Endothelial cell of umbilical vein (primary cell): ENCODE data around the gene BAG5. TPM values are rescaled to one million over a fixed set of nuclear protein-coding genes. Genes with fewer than 3 reads are reported as not detected.

Experiments used
- BruUV-seq: library from RNA; stranded (reverse); fragments of 400-500 nt; replicated peaks from 2 replicates; lab custom pipeline; 2021; lab: Mats Ljungman, UMichigan
- CTCF ChIA-PET: fragments of 300-600, 350-600 bp; sonication (Branson Sonifier 250); formaldehyde crosslinking; loops from one replicate; lab custom pipeline; 2021; ENCODE audit warnings: antibody characterized with exemption, inconsistent platforms; lab: Charles Lee
- POLR2A ChIA-PET: fragments of 300-600, 350-600 bp; sonication (Branson Sonifier 250); formaldehyde crosslinking; loops from one replicate; lab custom pipeline; 2021; ENCODE audit warnings: antibody characterized with exemption, inconsistent platforms; lab: Charles Lee
- DNase-seq: peaks from one replicate; pipeline ENCODE4 v3.0.0-alpha.2; 2011; ENCODE audit warnings: low read depth, low spot score
- FAIRE-seq: peaks from 2 replicates; lab custom pipeline; 2011; peaks lifted over from hg19 to GRCh38; lab: Jason Lieb, UNC
- H2AFZ ChIP-seq: 2 replicates; pipeline ENCODE4 v1.6.0; 2012; ENCODE audit warnings: low read depth, low read length, control low read depth, inconsistent platforms
- H3K27ac ChIP-seq: 2 replicates; pipeline ENCODE4 v1.5.1; 2011; ENCODE audit warnings: low read depth, mild to moderate bottlenecking, control low read depth, low read length, moderate library complexity; ENCODE audit not compliant: insufficient read depth
- H3K27me3 ChIP-seq, 2 experiments: 2 replicates each; pipeline versions ENCODE4 v1.6.0 to v1.6.1; 2011; ENCODE audit warnings: low read length in 2 of 2, mixed read lengths in 1 of 2; ENCODE audit not compliant: control insufficient read depth in 2 of 2, insufficient read depth in 2 of 2
- H3K36me3 ChIP-seq, 2 experiments: 2 replicates in 1 of 2; 3 replicates in 1 of 2; pipeline ENCODE4 v1.5.1; 2011; ENCODE audit warnings: low read length in 2 of 2, mild to moderate bottlenecking in 1 of 2, moderate library complexity in 1 of 2; ENCODE audit not compliant: control insufficient read depth in 2 of 2, insufficient read depth in 2 of 2; ENCODE audit errors: extremely low read depth in 1 of 2
- H3K4me1 ChIP-seq: 3 replicates; pipeline ENCODE4 v1.5.1; 2011; ENCODE audit warnings: mild to moderate bottlenecking, low read length; ENCODE audit not compliant: control insufficient read depth, insufficient read depth; ENCODE audit errors: extremely low read depth
- H3K4me2 ChIP-seq: 2 replicates; pipeline ENCODE4 v1.6.1; 2011; ENCODE audit warnings: low read length, control low read depth, mixed read lengths; ENCODE audit not compliant: insufficient read depth
- H3K4me3 ChIP-seq, 3 experiments: fragments of 200-600 bp in 1 of 3; sonication (generic), shearing (Covaris generic) in 1 of 3; replicated peaks in 1 of 3; 2 replicates each; pipeline ENCODE4 v1.5.1; 2011 to 2016; ENCODE audit warnings: control low read depth in 3 of 3, low read length in 3 of 3, mild to moderate bottlenecking in 2 of 3, inconsistent platforms in 1 of 3, low read depth in 1 of 3, moderate library complexity in 1 of 3; ENCODE audit not compliant: insufficient read depth in 1 of 3
- H3K79me2 ChIP-seq: 2 replicates; pipeline ENCODE4 v1.6.0; 2012; ENCODE audit warnings: low read length, inconsistent platforms; ENCODE audit not compliant: control insufficient read depth, insufficient read depth
- H3K9ac ChIP-seq: replicated peaks from 2 replicates; pipeline ENCODE3; 2011; ENCODE audit warnings: low read length, control low read depth; ENCODE audit not compliant: insufficient read depth; ENCODE audit errors: extremely low read depth
- H3K9me1 ChIP-seq: replicated peaks from 3 replicates; pipeline ENCODE4 v1.6.0; 2011; ENCODE audit warnings: mild to moderate bottlenecking, low read length; ENCODE audit not compliant: control insufficient read depth, insufficient read depth; ENCODE audit errors: extremely low read depth
- H3K9me3 ChIP-seq: replicated peaks from 2 replicates; pipeline ENCODE4 v1.5.1; 2012; ENCODE audit warnings: low read length, inconsistent platforms; ENCODE audit not compliant: control insufficient read depth, insufficient read depth
- H4K20me1 ChIP-seq: replicated peaks from 2 replicates; pipeline ENCODE3; 2011; ENCODE audit warnings: mild to moderate bottlenecking, low read length; ENCODE audit not compliant: control insufficient read depth, insufficient read depth; ENCODE audit errors: extremely low read depth
- EZH2 ChIP-seq: IDR thresholded peaks from 2 replicates; pipeline ENCODE4 v1.6.1; 2012; ENCODE audit warnings: borderline replicate concordance, low read depth, mild to moderate bottlenecking, moderate library complexity, low read length, inconsistent platforms; ENCODE audit not compliant: severe bottlenecking
- FOS ChIP-seq: IDR thresholded peaks from 2 replicates; pipeline ENCODE4 v1.6.1; 2011; ENCODE audit warnings: mild to moderate bottlenecking, low read length, moderate library complexity, borderline replicate concordance; ENCODE audit not compliant: insufficient read depth
- GATA2 ChIP-seq: IDR thresholded peaks from 2 replicates; pipeline ENCODE4 v1.7.0; 2011; ENCODE audit warnings: low read depth, mild to moderate bottlenecking, moderate library complexity, mixed read lengths, low read length; ENCODE audit not compliant: insufficient read length, insufficient read depth
- JUN ChIP-seq: IDR thresholded peaks from 2 replicates; pipeline ENCODE4 v1.6.1; 2011; ENCODE audit warnings: borderline replicate concordance, low read depth; ENCODE audit not compliant: insufficient read length, insufficient read depth
- MYC ChIP-seq: IDR thresholded peaks from one replicate; pipeline ENCODE4 v1.6.1; 2011; ENCODE audit warnings: mild to moderate bottlenecking, low read depth, low read length
- POLR2A ChIP-seq: IDR thresholded peaks from 2 replicates; pipeline ENCODE4 v1.6.1; 2012; ENCODE audit warnings: low read depth, mild to moderate bottlenecking, control low read depth, low read length
- POLR2AphosphoS5 ChIP-seq: IDR thresholded peaks from 2 replicates; pipeline ENCODE4 v1.6.1; 2012; ENCODE audit warnings: low read depth, mild to moderate bottlenecking, control low read depth, low read length, moderate library complexity; ENCODE audit not compliant: insufficient read depth
- dilution Hi-C: fragments of 300-500 bp; cut with MboI; formaldehyde crosslinking; loops from one replicate; pipeline ENCODE4 v1.15.0; 2019; ENCODE audit warnings: low sequenced_read_pairs; ENCODE audit not compliant: extremely low pct_ligation_motif_present
- intact Hi-C: fragments of 100-400 bp; cut with micrococcal nuclease; formaldehyde crosslinking; loops from one replicate; pipeline ENCODE4 v1.10.0; 2022
- polyA plus RNA-seq, 4 experiments: library from polyadenylated mRNA; depleted of rRNA in 3 of 4; stranded (reverse) in 3 of 4; unstranded in 1 of 4; fragments of >200 nt; gene quantifications; 2 replicates each; pipeline versions ENCODE4 v1.2.1 to v1.2.3, GENCODE V29; 2011 to 2012; ENCODE audit warnings: missing spikeins in 1 of 4
- total RNA-seq: library from RNA; stranded (reverse); gene quantifications from 2 replicates; pipeline ENCODE4 v1.2.3, GENCODE V29; 2021
- TF ChIP-seq, protein P1 (sequence below): IDR thresholded peaks from 2 replicates; pipeline ENCODE4 v1.6.1; 2011; ENCODE audit not compliant: insufficient read depth, insufficient read length
- TF ChIP-seq, protein P2 (sequence below), 2 donors: IDR thresholded peaks; 1 replicate in 1 of 2; 2 replicates in 1 of 2; pipeline ENCODE4 v1.5.1; 2011; ENCODE audit warnings: low read length in 2 of 2, mild to moderate bottlenecking in 2 of 2, moderate library complexity in 2 of 2, control low read depth in 1 of 2, inconsistent platforms in 1 of 2, low read depth in 1 of 2; ENCODE audit not compliant: insufficient read depth in 1 of 2; ENCODE audit errors: extremely low read depth in 1 of 2

The BAG5 gene
- total and polyA plus RNA-seq, 2 donors (not counting 3 experiments of a cell fraction or from before 2014, with no cell fraction given) = 6.3 to 32.5 TPM

DNA sequence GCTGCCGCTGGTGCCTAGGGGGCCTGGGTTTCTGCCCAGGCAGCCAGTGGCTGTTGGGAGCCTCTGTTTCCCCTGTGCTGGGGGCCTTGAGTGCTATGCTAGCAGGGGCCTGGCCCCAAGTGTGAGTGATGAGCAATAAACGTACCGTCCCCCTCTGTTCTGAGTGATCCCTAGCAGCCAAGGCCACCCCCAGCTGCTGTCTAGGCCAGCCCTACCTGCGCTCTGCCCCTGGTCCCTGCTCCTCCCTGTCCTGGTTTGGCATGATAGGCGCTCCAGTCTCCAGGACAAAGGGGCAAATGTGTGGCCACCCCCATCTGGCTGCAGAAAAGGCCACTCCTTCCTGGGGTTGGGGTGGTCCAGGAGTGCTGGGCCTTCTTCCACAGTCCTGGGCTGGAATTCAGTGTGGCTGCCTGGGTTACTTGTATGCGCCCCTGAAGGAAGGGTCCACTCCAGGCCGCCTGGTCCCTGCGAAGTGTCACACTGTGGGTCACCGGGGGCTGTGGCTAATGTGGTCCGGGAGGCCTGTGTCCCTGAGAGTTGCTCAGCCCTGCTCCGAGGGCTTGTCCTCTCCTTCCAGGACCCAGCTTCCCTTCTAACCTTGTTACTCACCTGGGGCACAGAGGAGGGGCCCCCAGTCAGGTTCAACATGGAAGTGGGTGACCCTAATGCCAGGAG lies 26.4 kb downstream of the BAG5 start:
- Histone ChIP-seq H2AFZ (no peak overlapping the region), H3K9ac (no peak overlapping the region), H3K27me3 (no peaks in the 10 kb centered on the region), H3K4me1 (no peaks in the 10 kb centered on the region), H3K27ac (no peak overlapping the region), H4K20me1 (no peaks in the 10 kb centered on the region), H3K4me2 (no peak overlapping the region), H3K4me3 (no peak overlapping the region), H3K9me3 (no peaks in the 10 kb centered on the region), H3K79me2 (peaks cover 5% of the 10 kb centered on the region), H3K36me3 (peaks cover 0 to 2% of the 10 kb centered on the region in 2 experiments), H3K9me1 (no peaks in the 10 kb centered on the region)
- intact Hi-C loops (no loop called here), dilution Hi-C loops (no loop called here)
- POLR2A ChIA-PET = no interaction called here
- no TSS peak for BruUV-seq
- DNase-seq (no peak), FAIRE-seq (no peak)
- CTCF ChIA-PET = interaction anchor here (1.4 to 5.5 kb wide), 3 partner anchors 12 to 18 kb away, joined by 4 to 33 read pairs (median 17); no protein-coding TSS in a partner anchor
- TF ChIP-seq, protein P1, sequence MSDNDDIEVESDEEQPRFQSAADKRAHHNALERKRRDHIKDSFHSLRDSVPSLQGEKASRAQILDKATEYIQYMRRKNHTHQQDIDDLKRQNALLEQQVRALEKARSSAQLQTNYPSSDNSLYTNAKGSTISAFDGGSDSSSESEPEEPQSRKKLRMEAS = no peak
- TF ChIP-seq EZH2 (no peak), GATA2 (no peak), POLR2AphosphoS5 (no peak), MYC (no peak), JUN (no peak), POLR2A (no peak), FOS (no peak)
- TF ChIP-seq, protein P2, sequence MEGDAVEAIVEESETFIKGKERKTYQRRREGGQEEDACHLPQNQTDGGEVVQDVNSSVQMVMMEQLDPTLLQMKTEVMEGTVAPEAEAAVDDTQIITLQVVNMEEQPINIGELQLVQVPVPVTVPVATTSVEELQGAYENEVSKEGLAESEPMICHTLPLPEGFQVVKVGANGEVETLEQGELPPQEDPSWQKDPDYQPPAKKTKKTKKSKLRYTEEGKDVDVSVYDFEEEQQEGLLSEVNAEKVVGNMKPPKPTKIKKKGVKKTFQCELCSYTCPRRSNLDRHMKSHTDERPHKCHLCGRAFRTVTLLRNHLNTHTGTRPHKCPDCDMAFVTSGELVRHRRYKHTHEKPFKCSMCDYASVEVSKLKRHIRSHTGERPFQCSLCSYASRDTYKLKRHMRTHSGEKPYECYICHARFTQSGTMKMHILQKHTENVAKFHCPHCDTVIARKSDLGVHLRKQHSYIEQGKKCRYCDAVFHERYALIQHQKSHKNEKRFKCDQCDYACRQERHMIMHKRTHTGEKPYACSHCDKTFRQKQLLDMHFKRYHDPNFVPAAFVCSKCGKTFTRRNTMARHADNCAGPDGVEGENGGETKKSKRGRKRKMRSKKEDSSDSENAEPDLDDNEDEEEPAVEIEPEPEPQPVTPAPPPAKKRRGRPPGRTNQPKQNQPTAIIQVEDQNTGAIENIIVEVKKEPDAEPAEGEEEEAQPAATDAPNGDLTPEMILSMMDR (IDR thresholded peaks at IDR 0.05; ENCODE audit: extremely low read depth in 1 of 2, insufficient read depth in 1 of 2, low read depth in 1 of 2, low read length in 2 of 2) = no peak
